K562 (cell line): ENCODE data around the gene WT1. TPM values are rescaled to one million over a fixed set of nuclear protein-coding genes. Genes with fewer than 3 reads are reported as not detected.
A peak's percentile ranks its signal among the peaks of the same experiment; 100 is the strongest.

Source experiments
- ATAC-seq: fragments of 200-7000 bp; cut with Tn5 transposase; 3 replicates; pipeline ENCODE4 v1.9.1; 2020; ENCODE audit warnings: moderate library complexity
- BruUV-seq: library from RNA; stranded (reverse); fragments of 400-500 nt; replicated peaks from 2 replicates; lab custom pipeline; 2021; lab: Mats Ljungman, UMichigan
- CTCF ChIA-PET: fragments of 300-600 bp; formaldehyde crosslinking; extraction: SDS; loops from one replicate; lab custom pipeline; 2021; ENCODE audit warnings: low intra/inter-chr PET ratio; lab: Yijun Ruan, JAX
- POLR2A ChIA-PET: fragments of 300-600, 350-650 bp; sonication (Branson Sonifier 250); formaldehyde crosslinking; extraction: SDS; loops from one replicate; lab custom pipeline; 2021; ENCODE audit warnings: antibody characterized with exemption, inconsistent platforms; lab: Yijun Ruan, JAX
- DNase-seq, 4 experiments: peaks; one replicate each; pipeline versions ENCODE4 v3.0.0 to v3.0.0-alpha.2; 2011 to 2018; ENCODE audit warnings: low spot score in 3 of 4, mixed read lengths in 3 of 4; ENCODE audit errors: extremely low read depth in 1 of 4
- FAIRE-seq: peaks from 2 replicates; lab custom pipeline; 2011; peaks lifted over from hg19 to GRCh38; lab: Jason Lieb, UNC
- H2AFZ ChIP-seq: 2 replicates; pipeline ENCODE4 v1.6.0; 2011; ENCODE audit warnings: low read depth, low read length, control low read depth, inconsistent platforms
- H3K27ac ChIP-seq: fragments of 200-600 bp; 3 replicates; pipeline ENCODE4 v1.8.0; 2011; ENCODE audit warnings: low read depth, mild to moderate bottlenecking, control low read depth, inconsistent platforms, low read length, moderate library complexity, mixed read lengths; ENCODE audit errors: extremely low read depth
- H3K27me3 ChIP-seq, 2 experiments: fragments of 300-600 bp in 1 of 2; 2 replicates in 1 of 2; 3 replicates in 1 of 2; pipeline versions ENCODE4 v1.6.0 to v1.8.0; 2011; ENCODE audit warnings: inconsistent platforms in 2 of 2, low read length in 2 of 2, mild to moderate bottlenecking in 1 of 2, mixed read lengths in 1 of 2, moderate library complexity in 1 of 2; ENCODE audit not compliant: control insufficient read depth in 2 of 2, insufficient read depth in 2 of 2
- H3K36me3 ChIP-seq: fragments of 300-600 bp; 3 replicates; pipeline ENCODE4 v1.8.0; 2011; ENCODE audit warnings: mild to moderate bottlenecking, low read length, inconsistent platforms; ENCODE audit not compliant: control insufficient read depth, insufficient read depth
- H3K4me1 ChIP-seq, 2 experiments: fragments of 200-600 bp in 1 of 2; replicated peaks in 1 of 2; 2 replicates in 1 of 2; 3 replicates in 1 of 2; pipeline versions ENCODE4 v1.5.1 to v1.8.0; 2011; ENCODE audit warnings: inconsistent platforms in 2 of 2, low read length in 2 of 2, mild to moderate bottlenecking in 1 of 2, mixed read lengths in 1 of 2, moderate library complexity in 1 of 2; ENCODE audit not compliant: control insufficient read depth in 2 of 2, insufficient read depth in 2 of 2
- H3K4me2 ChIP-seq: 2 replicates; pipeline ENCODE4 v1.6.1; 2011; ENCODE audit warnings: low read length, control low read depth, inconsistent platforms, mixed read lengths; ENCODE audit not compliant: insufficient read depth
- H3K4me3 ChIP-seq: fragments of 200-600 bp; sonication (generic), shearing (Covaris generic); 2 replicates; pipeline ENCODE4 v1.5.1; 2016; ENCODE audit warnings: control low read depth, inconsistent platforms
- H3K79me2 ChIP-seq: fragments of 200-600 bp; 3 replicates; pipeline ENCODE4 v1.8.0; 2011; ENCODE audit warnings: low read length, inconsistent platforms; ENCODE audit not compliant: control insufficient read depth, insufficient read depth
- H3K9ac ChIP-seq, 2 experiments: 2 replicates each; pipeline versions ENCODE4 v1.6.0 to v1.6.1; 2011; ENCODE audit warnings: low read depth in 2 of 2, low read length in 2 of 2, control low read depth in 1 of 2, inconsistent platforms in 1 of 2, mild to moderate bottlenecking in 1 of 2, mixed read lengths in 1 of 2; ENCODE audit not compliant: insufficient read depth in 1 of 2
- H3K9me1 ChIP-seq: one replicate; pipeline ENCODE4 v1.6.0; 2011; ENCODE audit warnings: inconsistent platforms, mild to moderate bottlenecking, low read length, moderate library complexity; ENCODE audit not compliant: control insufficient read depth, insufficient read depth
- H3K9me3 ChIP-seq: replicated peaks from 2 replicates; pipeline ENCODE4 v1.5.1; 2011; ENCODE audit warnings: low read depth, low read length, inconsistent platforms; ENCODE audit not compliant: control insufficient read depth, insufficient read depth
- H4K20me1 ChIP-seq: replicated peaks from 2 replicates; pipeline ENCODE4 v1.6.1; 2011; ENCODE audit warnings: low read length, inconsistent platforms, mixed read lengths; ENCODE audit not compliant: control insufficient read depth, insufficient read depth
- CBX1 ChIP-seq: sonication (generic); IDR thresholded peaks from 2 replicates; pipeline ENCODE4 v1.6.1; 2016; ENCODE audit warnings: antibody characterized with exemption, low read depth, mild to moderate bottlenecking
- DLX4 ChIP-seq: fragments of 250-450 bp; sonication (Bioruptor Pico); IDR thresholded peaks from 2 replicates; pipeline ENCODE4 v1.6.1; 2021; ENCODE audit warnings: mild to moderate bottlenecking
- HIVEP1 ChIP-seq: fragments of 250-450 bp; sonication (Bioruptor Pico); IDR thresholded peaks from 2 replicates; pipeline ENCODE4 v1.4.0; 2020; ENCODE audit warnings: mild to moderate bottlenecking
- POLR2G ChIP-seq: fragments of 200-400 bp; formaldehyde crosslinking; IDR thresholded peaks from 2 replicates; pipeline ENCODE4 v1.6.1; 2017; ENCODE audit warnings: low read depth, mild to moderate bottlenecking, antibody characterized with exemption, low read length, moderate library complexity
- RBFOX2 ChIP-seq: fragments of 200-400 bp; formaldehyde crosslinking; IDR thresholded peaks from 2 replicates; pipeline ENCODE4 v1.6.1; 2017; ENCODE audit warnings: low read depth, mild to moderate bottlenecking, low read length, moderate library complexity
- WGBS: fragments of 100-300 bp; shearing (Covaris generic); methylation state at CpG from one replicate; pipeline ENCODE4 v1.1.6; 2016; ENCODE audit warnings: low coverage, mixed read lengths; ENCODE audit not compliant: insufficient coverage; ENCODE audit errors: missing lambda C conversion rate; 5-methylcytosine and 5-hydroxymethylcytosine counted together
- in situ Hi-C: fragments of 300-500 bp; cut with MboI; formaldehyde crosslinking; loops from 4 replicates; pipeline ENCODE4 v1.15.0; 2018; ENCODE audit warnings: inconsistent platforms, mixed read lengths
- intact Hi-C: fragments of 100-400 bp; cut with micrococcal nuclease; formaldehyde crosslinking; loops from 2 replicates; pipeline ENCODE4 v1.14.2; 2022
- polyA plus RNA-seq, 8 experiments: library from polyadenylated mRNA; depleted of rRNA in 4 of 8; stranded (reverse) in 5 of 8; unstranded in 3 of 8; fragments of >200 nt; fragmentation: Nextera tagmentation in 2 of 8; fragmentation: Illumina TruSeq in 1 of 8; extraction: Ambion mirVana in 2 of 8; extraction: Trizol in 1 of 8; gene quantifications; 2 replicates each; pipeline versions ENCODE4 v1.2.1 to v1.2.3, GENCODE V29; 2011 to 2014; ENCODE audit warnings: inconsistent platforms in 1 of 8, missing spikeins in 1 of 8
- total RNA-seq, 7 experiments: library from RNA; depleted of rRNA in 6 of 7; stranded (reverse); fragments of >200 nt in 6 of 7; fragmentation: Illumina TruSeq in 2 of 7; extraction: Trizol in 2 of 7; gene quantifications; 2 replicates each; pipeline versions ENCODE4 v1.2.1 to v1.2.3, GENCODE V29; 2011 to 2021; ENCODE audit warnings: low replicate concordance in 1 of 7

Gene WT1
- total and polyA plus RNA-seq, 9 of the 15 experiments (the other 6 are each of a cell fraction or from before 2014, with no cell fraction given): 7.1 to 33.8 (median 19.4) TPM

- in situ Hi-C loops: no loop called here
- ATAC-seq: no peak
- 92% methylated on average over 21 of the region's 41 CpGs for WGBS
- Histone ChIP-seq H3K4me2 (no peak overlapping the region), H3K9ac (no peak overlapping the region), H3K27me3 (no peaks in the 10 kb centered on the region), H3K27ac (peak overlapping the region; percentile 79; the same call in 1 of the 3 replicates), H4K20me1 (no peaks in the 10 kb centered on the region), H3K79me2 (peaks cover 90% of the 10 kb centered on the region), H3K9me1 (no peaks in the 10 kb centered on the region), H3K4me3 (no peak overlapping the region), H3K4me1 (peaks cover 29 to 47% of the 10 kb centered on the region in 2 experiments), H2AFZ (no peak overlapping the region), H3K36me3 (peaks cover 82% of the 10 kb centered on the region), H3K9me3 (peaks cover 8% of the 10 kb centered on the region; the same call in 1 of the 2 replicates)
- CTCF ChIA-PET: no interaction called here
- intact Hi-C loops: no loop called here
- peak; percentile 40 for TF ChIP-seq RBFOX2
- TF ChIP-seq HIVEP1 (CRISPR knock-in tag): no peak
- TF ChIP-seq DLX4 (CRISPR knock-in tag): no peak
- TF ChIP-seq CBX1: peak; percentile 6; the same call in 1 of the 2 replicates
- peak; percentile 14 for TF ChIP-seq POLR2G
- no TSS peak for BruUV-seq
- DNase-seq: no peak
- POLR2A ChIA-PET: interaction anchor here (0.5 kb wide), 1 partner anchor 635 kb away, joined by 3 read pairs; no protein-coding TSS in a partner anchor
- FAIRE-seq: no peak
Observed at GRCh38 chr11:32427935-32428664, 7.2 kb downstream of the WT1 start.
